Lower leg skin (tissue), 3 donors: ENCODE results near the gene GTF2IRD1.

Experiments
- POLR2A ChIP-seq, 2 donors: fragments of 450-650 bp; IDR thresholded peaks; one replicate each; pipeline ENCODE4 v1.6.1; 2016 to 2017; ENCODE audit warnings: antibody characterized with exemption in 2 of 2, mild to moderate bottlenecking in 1 of 2, moderate library complexity in 1 of 2
- TF ChIP-seq, protein P1 (sequence below), 3 donors: fragments of 450-650 bp; IDR thresholded peaks; one replicate each; pipeline ENCODE4 v1.5.1; 2016; ENCODE audit warnings: antibody characterized with exemption in 3 of 3, mild to moderate bottlenecking in 3 of 3, moderate library complexity in 2 of 3

DNA sequence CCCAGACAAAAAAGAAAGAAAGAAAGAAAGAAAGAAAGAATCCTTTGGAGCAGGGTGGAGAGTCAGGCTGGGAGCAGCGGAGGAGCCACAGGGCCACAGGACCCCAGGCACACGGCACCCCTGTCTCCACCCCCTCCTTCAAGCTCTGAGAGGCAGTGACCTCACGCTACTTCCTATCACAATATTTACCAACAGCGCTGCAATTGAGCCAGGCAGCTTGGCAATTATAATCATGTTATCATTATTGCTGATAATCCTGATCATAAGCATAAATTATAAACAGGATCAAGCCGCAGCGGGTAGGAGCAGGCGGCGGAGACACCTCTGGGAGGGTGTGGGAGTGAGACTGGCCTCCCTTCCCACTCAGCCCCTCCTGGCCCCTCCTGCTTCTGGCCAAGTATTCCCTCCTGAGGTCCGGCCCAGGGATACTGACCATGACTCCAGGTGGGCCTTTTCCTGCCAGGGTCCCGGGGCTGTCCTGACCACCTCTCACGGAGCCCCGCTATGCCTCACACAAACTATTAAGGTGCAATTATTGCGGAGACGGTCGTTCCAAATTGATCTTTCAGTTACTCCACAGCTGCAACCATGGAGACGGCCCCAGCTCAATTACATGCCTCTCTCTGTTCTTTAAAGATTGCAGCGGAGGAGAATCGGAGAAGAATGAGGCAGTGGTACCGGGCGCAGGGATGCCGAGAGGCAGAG, 10.0 kb upstream of the GTF2IRD1 start:
- TF ChIP-seq, protein P1, sequence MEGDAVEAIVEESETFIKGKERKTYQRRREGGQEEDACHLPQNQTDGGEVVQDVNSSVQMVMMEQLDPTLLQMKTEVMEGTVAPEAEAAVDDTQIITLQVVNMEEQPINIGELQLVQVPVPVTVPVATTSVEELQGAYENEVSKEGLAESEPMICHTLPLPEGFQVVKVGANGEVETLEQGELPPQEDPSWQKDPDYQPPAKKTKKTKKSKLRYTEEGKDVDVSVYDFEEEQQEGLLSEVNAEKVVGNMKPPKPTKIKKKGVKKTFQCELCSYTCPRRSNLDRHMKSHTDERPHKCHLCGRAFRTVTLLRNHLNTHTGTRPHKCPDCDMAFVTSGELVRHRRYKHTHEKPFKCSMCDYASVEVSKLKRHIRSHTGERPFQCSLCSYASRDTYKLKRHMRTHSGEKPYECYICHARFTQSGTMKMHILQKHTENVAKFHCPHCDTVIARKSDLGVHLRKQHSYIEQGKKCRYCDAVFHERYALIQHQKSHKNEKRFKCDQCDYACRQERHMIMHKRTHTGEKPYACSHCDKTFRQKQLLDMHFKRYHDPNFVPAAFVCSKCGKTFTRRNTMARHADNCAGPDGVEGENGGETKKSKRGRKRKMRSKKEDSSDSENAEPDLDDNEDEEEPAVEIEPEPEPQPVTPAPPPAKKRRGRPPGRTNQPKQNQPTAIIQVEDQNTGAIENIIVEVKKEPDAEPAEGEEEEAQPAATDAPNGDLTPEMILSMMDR (IDR thresholded peaks at IDR 0.05), result no peak
- TF ChIP-seq POLR2A (IDR thresholded peaks at IDR 0.05), result no peak
